Activated CD4-positive, alpha-beta T cell treated with anti-CD3 and anti-CD28 coated beads for 24 hours (primary cell): ENCODE results near the gene FAM47E.

Source experiments
- DNase-seq, 2 donors: peaks; one replicate each; pipeline ENCODE4 v3.0.0-alpha.2; 2020; ENCODE audit warnings: low read depth in 2 of 2

Gene FAM47E

GRCh38 chr4:76301068-76301774 is 49.7 kb downstream of the FAM47E start:
- peak in 1 of 2 donors; percentile 5 for DNase-seq

- no peak for DNase-seq
Observed at GRCh38 chr4:76301775-76302162, 50.2 kb downstream of the FAM47E start.

GRCh38 chr4:76302826-76303438 is 51.4 kb downstream of the FAM47E start:
- DNase-seq, result no peak

GRCh38 chr4:76305033-76305687 is 53.6 kb downstream of the FAM47E start:
- no peak for DNase-seq

GRCh38 chr4:76305971-76306881 is 54.7 kb downstream of the FAM47E start, which contains the start of gene STBD1:
STBD1 (plus strand) TSS chr4:76306733; CDS start chr4:76306770, 37 bp downstream.
- peak in 1 of 2 donors; percentile 8 for DNase-seq

- peak in 1 of 2 donors; percentile 15 for DNase-seq
Observed at GRCh38 chr4:76306882-76307659, 55.5 kb downstream of the FAM47E start.

- no peak for DNase-seq
Observed at GRCh38 chr4:76307660-76308014, 56.1 kb downstream of the FAM47E start.

GRCh38 chr4:76308548-76308947 is 57.0 kb downstream of the FAM47E start:
- no peak for DNase-seq

GRCh38 chr4:76309939-76310550 is 58.5 kb downstream of the FAM47E start:
- DNase-seq, result no peak

- no peak for DNase-seq
Observed at GRCh38 chr4:76310683-76311082, 59.2 kb downstream of the FAM47E start.

GRCh38 chr4:76311896-76312331 is 60.4 kb downstream of the FAM47E start:
- no peak for DNase-seq

- no peak for DNase-seq
Observed at GRCh38 chr4:76312457-76312856, 60.9 kb downstream of the FAM47E start.

- no peak for DNase-seq
Observed at GRCh38 chr4:76313547-76313946, 62.0 kb downstream of the FAM47E start.

GRCh38 chr4:76315267-76315918 is 63.9 kb downstream of the FAM47E start:
- no peak for DNase-seq

GRCh38 chr4:76316131-76316530 is 64.6 kb downstream of the FAM47E start:
- DNase-seq, result no peak

GRCh38 chr4:76322236-76322635 is 70.7 kb downstream of the FAM47E start:
- DNase-seq, result no peak

GRCh38 chr4:76325072-76325471 is 73.6 kb downstream of the FAM47E start:
- no peak for DNase-seq

- no peak for DNase-seq
Observed at GRCh38 chr4:76326515-76326914, 75.0 kb downstream of the FAM47E start.
